Natural killer cell (primary cell): ENCODE data around the gene DENND2A. TPM values are rescaled to one million over a fixed set of nuclear protein-coding genes. Genes with fewer than 3 reads are reported as not detected.

Source experiments
- ATAC-seq, 3 donors: fragments of 150-1000 bp in 2 of 3; fragments of 200-7000 bp in 1 of 3; cut with Tn5 transposase; 1 replicate in 1 of 3; 2 replicates in 2 of 3; pipeline ENCODE4 v1.10.0; 2021; ENCODE audit warnings: mild to moderate bottlenecking in 2 of 3, moderate library complexity in 2 of 3
- DNase-seq, 2 donors: peaks; one replicate each; pipeline versions ENCODE4 v3.0.0 to v3.0.0-alpha.2; 2013 to 2021; ENCODE audit warnings: mixed read lengths in 1 of 2
- H3K27ac ChIP-seq: one replicate; pipeline ENCODE4 v1.5.1; 2013; ENCODE audit warnings: mild to moderate bottlenecking, low read length
- H3K27me3 ChIP-seq: one replicate; pipeline ENCODE4 v1.6.1; 2013; ENCODE audit warnings: low read length; ENCODE audit not compliant: control insufficient read depth, insufficient read depth
- H3K36me3 ChIP-seq: one replicate; pipeline ENCODE4 v1.6.1; 2013; ENCODE audit warnings: low read length; ENCODE audit not compliant: control insufficient read depth, insufficient read depth
- H3K4me1 ChIP-seq: one replicate; pipeline ENCODE4 v1.6.1; 2013; ENCODE audit warnings: low read length; ENCODE audit not compliant: control insufficient read depth, insufficient read depth
- H3K4me3 ChIP-seq: one replicate; pipeline ENCODE4 v1.5.1; 2013; ENCODE audit warnings: low read length
- H3K9me3 ChIP-seq: one replicate; pipeline ENCODE4 v1.6.1; 2013; ENCODE audit warnings: low read length; ENCODE audit not compliant: control insufficient read depth, insufficient read depth
- H3K27ac Mint-ChIP-seq, 2 donors: one replicate each; pipeline ENCODE4 v1.8.0; 2022; ENCODE audit warnings: mild to moderate bottlenecking in 2 of 2, mixed read lengths in 2 of 2, moderate library complexity in 1 of 2
- H3K27me3 Mint-ChIP-seq, 2 donors: one replicate each; pipeline ENCODE4 v1.8.0; 2022; ENCODE audit warnings: low read depth in 2 of 2, mixed read lengths in 2 of 2
- H3K36me3 Mint-ChIP-seq: one replicate; pipeline ENCODE4 v1.8.0; 2022; ENCODE audit warnings: mixed read lengths
- H3K4me1 Mint-ChIP-seq, 2 donors: one replicate each; pipeline ENCODE4 v1.8.0; 2022; ENCODE audit warnings: mixed read lengths in 2 of 2
- H3K4me3 Mint-ChIP-seq: one replicate; pipeline ENCODE4 v1.8.0; 2022; ENCODE audit warnings: mild to moderate bottlenecking, moderate library complexity, mixed read lengths
- H3K9me3 Mint-ChIP-seq, 2 donors: one replicate each; pipeline ENCODE4 v1.8.0; 2022; ENCODE audit warnings: mixed read lengths in 2 of 2
- WGBS: methylation state at CpG from one replicate; pipeline ENCODE4 v1.1.7; 2013; ENCODE audit warnings: missing lambda C conversion rate; ENCODE audit not compliant: insufficient coverage; 5-methylcytosine and 5-hydroxymethylcytosine counted together
- intact Hi-C: fragments of 100-400 bp; cut with micrococcal nuclease; formaldehyde crosslinking; loops from one replicate; pipeline ENCODE4 v1.14.2; 2022
- total RNA-seq, 4 donors: library from RNA; stranded (reverse); fragments of 120-200 nt in 1 of 4; gene quantifications; one replicate each; pipeline versions ENCODE4 v1.2.3 to v1.2.4, GENCODE V29; 2013 to 2022
- TF ChIP-seq, protein P1 (sequence below): fragments of 200-600 bp; IDR thresholded peaks from one replicate; pipeline ENCODE4 v1.8.0; 2022; ENCODE audit warnings: antibody characterized with exemption

The DENND2A gene
- total RNA-seq, 3 donors from 2014 or later (not counting 1 experiment from before 2014, with no cell fraction given) = 0.12 TPM; not detected in 2

DNA sequence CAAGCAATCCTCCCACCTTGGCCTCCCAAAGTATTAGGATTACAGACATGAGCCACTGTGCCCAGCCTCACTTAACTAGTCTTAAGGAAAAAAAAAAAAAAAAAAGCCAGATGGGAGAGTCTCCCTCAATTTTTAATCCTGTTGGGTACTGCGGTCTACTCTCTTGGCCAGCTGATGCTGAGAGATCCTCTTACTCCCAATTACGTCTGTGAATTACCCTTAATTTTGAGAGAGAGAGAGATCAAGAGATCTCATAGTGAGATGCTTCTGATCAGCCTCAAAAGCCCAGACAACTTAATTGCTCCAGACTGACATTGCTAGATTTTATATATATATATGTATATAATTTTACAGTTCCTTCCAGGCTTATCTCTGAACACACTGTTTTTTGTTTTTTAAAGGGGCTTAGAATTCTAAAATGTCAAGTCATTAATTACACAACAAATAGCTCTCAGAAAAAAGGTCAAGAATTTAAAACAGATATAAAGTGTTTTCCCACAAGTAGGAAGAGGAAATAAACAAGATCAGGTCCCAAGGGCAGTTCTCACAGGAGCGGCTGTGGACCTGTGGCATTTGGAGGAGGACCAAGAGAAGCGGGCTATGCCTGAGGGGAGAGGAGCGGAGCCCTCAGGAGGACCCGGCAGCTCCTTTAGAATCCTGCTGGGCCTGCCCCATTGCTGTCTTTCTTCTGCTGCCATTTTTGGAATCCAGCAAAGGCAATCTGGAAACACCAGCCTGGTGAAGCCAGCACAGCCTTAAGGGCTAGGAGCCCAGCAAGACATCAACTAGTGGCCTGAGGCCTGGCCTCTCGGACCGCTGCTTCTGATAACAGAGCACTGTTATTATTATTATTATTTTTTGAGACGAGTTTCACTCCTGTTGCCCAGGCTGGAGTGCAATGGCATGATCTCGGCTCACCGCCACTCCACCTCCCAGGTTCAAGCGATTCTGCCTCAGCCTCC is 30.1 kb downstream of the DENND2A start:
- Mint-ChIP-seq H3K36me3 (no peaks in the 10 kb centered on the region), H3K27ac (no peak overlapping the region), H3K27me3 (peaks cover 0 to 3% of the 10 kb centered on the region in 2 donors), H3K4me3 (no peak overlapping the region), H3K9me3 (no peaks in the 10 kb centered on the region), H3K4me1 (no peaks in the 10 kb centered on the region)
- Histone ChIP-seq H3K36me3 (no peaks in the 10 kb centered on the region), H3K4me1 (no peaks in the 10 kb centered on the region), H3K4me3 (no peak overlapping the region), H3K27ac (no peak overlapping the region), H3K27me3 (no peaks in the 10 kb centered on the region), H3K9me3 (no peaks in the 10 kb centered on the region)
- WGBS = 87% methylated on average over 10 of the region's 12 CpGs
- no peak for ATAC-seq
- DNase-seq = no peak
- TF ChIP-seq, protein P1, sequence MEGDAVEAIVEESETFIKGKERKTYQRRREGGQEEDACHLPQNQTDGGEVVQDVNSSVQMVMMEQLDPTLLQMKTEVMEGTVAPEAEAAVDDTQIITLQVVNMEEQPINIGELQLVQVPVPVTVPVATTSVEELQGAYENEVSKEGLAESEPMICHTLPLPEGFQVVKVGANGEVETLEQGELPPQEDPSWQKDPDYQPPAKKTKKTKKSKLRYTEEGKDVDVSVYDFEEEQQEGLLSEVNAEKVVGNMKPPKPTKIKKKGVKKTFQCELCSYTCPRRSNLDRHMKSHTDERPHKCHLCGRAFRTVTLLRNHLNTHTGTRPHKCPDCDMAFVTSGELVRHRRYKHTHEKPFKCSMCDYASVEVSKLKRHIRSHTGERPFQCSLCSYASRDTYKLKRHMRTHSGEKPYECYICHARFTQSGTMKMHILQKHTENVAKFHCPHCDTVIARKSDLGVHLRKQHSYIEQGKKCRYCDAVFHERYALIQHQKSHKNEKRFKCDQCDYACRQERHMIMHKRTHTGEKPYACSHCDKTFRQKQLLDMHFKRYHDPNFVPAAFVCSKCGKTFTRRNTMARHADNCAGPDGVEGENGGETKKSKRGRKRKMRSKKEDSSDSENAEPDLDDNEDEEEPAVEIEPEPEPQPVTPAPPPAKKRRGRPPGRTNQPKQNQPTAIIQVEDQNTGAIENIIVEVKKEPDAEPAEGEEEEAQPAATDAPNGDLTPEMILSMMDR = no peak
- intact Hi-C loops = no loop called here

DNA sequence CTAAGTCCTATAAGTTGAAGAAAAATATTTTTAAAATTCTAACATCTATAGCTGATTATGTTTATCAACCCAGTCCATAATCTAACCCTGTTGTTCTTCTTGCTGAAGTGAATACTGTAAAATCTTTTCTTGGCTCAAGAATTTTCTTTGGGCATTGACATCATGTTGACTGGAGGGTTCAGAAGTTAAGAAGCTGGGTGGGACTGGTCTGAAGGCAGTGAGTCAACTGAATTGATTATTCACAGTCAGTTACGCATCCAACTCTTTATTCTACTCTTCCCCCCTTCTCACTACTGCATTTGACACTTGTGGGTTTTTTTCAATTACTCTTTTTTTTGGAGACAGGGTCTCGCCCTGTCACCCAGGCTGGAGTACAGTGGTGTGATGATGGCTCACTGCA is 31.0 kb downstream of the DENND2A start:
- no peaks in the 10 kb centered on the region for H3K9me3 Mint-ChIP-seq
- TF ChIP-seq, protein P1 = no peak
- Histone ChIP-seq H3K4me3 (no peak overlapping the region), H3K36me3 (no peaks in the 10 kb centered on the region), H3K9me3 (no peaks in the 10 kb centered on the region), H3K27ac (no peak overlapping the region), H3K27me3 (no peaks in the 10 kb centered on the region), H3K4me1 (no peaks in the 10 kb centered on the region)
- no peak overlapping the region for H3K27ac Mint-ChIP-seq
- 86% methylated on average over 1 of the region's 2 CpGs for WGBS
- ATAC-seq (no peak), DNase-seq (no peak)
- H3K4me1 Mint-ChIP-seq = no peaks in the 10 kb centered on the region
- H3K27me3 Mint-ChIP-seq = peaks cover 0 to 3% of the 10 kb centered on the region in 2 donors
- H3K4me3 Mint-ChIP-seq = no peak overlapping the region
- no peaks in the 10 kb centered on the region for H3K36me3 Mint-ChIP-seq
- intact Hi-C loops = no loop called here

DNA sequence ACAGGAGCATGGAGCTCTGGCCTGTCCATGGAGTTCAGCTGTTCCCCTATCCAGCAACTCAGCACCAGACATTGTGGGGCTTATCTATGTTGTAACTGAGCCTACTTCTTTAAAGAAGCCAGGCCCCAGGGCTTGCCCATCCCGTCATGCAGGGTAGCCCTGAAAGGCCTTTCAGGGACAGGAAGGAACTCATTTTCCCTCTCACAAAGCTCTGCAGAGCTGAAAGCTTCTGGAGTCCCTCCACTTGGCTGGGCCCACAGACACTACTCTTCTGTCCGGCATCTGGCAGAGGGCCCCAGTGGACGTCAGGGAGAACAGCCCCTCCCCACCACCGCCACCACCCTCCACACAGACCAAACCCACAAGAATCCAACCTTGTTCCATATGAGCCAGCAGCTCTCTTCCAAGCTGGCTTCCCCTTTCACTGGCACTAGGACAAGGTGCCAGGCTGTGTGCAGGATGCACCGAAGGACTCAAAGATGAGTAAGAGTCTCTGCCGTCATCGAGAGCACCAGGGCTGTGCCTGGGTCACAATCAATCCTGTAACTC is 33.1 kb downstream of the DENND2A start:
- Mint-ChIP-seq H3K27me3 (peaks cover 0 to 3% of the 10 kb centered on the region in 2 donors), H3K4me1 (no peaks in the 10 kb centered on the region), H3K36me3 (no peaks in the 10 kb centered on the region), H3K9me3 (no peaks in the 10 kb centered on the region), H3K4me3 (no peak overlapping the region), H3K27ac (no peak overlapping the region)
- intact Hi-C loops = no loop called here
- H3K4me3 ChIP-seq = no peak overlapping the region
- no peaks in the 10 kb centered on the region for H3K36me3 ChIP-seq
- no peak overlapping the region for H3K27ac ChIP-seq
- ATAC-seq (no peak), DNase-seq (no peak)
- H3K9me3 ChIP-seq = no peaks in the 10 kb centered on the region
- no peaks in the 10 kb centered on the region for H3K4me1 ChIP-seq
- H3K27me3 ChIP-seq = no peaks in the 10 kb centered on the region
- 92% methylated on average over 7 of the region's 7 CpGs for WGBS
- TF ChIP-seq, protein P1 = no peak
